Measurements from ENCODE around the gene FXYD2. TPM values are rescaled to one million over a fixed set of nuclear protein-coding genes. Genes with fewer than 3 reads are reported as not detected.

Gene FXYD2
- total RNA-seq, 3 donors from 2014 or later (not counting 1 experiment from before 2014, with no cell fraction given) = 0.75 to 0.78 TPM; not detected in 1

DNA sequence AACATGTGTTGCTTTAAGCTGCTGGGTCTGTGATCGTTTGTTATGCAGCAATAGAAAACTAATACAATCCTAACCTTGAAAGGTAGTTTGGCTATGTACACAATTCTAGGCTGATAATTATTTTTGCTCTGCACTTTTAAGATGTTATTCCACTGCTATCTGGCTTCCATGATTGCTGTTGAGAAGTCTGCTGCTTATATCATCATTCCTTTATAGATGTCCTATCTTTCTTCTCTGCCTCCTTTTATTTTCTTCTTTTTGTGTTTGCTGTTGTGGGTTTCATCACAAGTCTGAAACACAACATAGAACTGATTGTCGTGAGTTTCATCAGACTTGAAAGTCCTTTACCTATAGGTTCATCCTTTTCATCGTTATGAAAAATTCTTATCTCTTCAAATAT is 27.8 kb upstream of the FXYD2 start:
- no peaks in the 10 kb centered on the region for H3K36me3 ChIP-seq (ENCODE audit: control insufficient read depth, insufficient read depth, low read length)
- DNase-seq = no peak
- Mint-ChIP-seq H3K4me3 (no peak overlapping the region), H3K27ac (no peak overlapping the region), H3K27me3 (ENCODE audit: low read depth in 2 of 2) (peaks cover 28 to 31% of the 10 kb centered on the region in 2 donors), H3K36me3 (peaks cover 7% of the 10 kb centered on the region), H3K9me3 (no peaks in the 10 kb centered on the region), H3K4me1 (peaks cover 10 to 11% of the 10 kb centered on the region in 2 donors)
- H3K27me3 ChIP-seq (ENCODE audit: control insufficient read depth, insufficient read depth, low read length) = peaks cover 11% of the 10 kb centered on the region
- H3K4me3 ChIP-seq (ENCODE audit: low read length) = no peak overlapping the region
- H3K27ac ChIP-seq (ENCODE audit: low read length) = no peak overlapping the region
- no peak for ATAC-seq
- intact Hi-C loops (cut with micrococcal nuclease) = no loop called here
- H3K9me3 ChIP-seq (ENCODE audit: control insufficient read depth, insufficient read depth, low read length) = no peaks in the 10 kb centered on the region
- H3K4me1 ChIP-seq (ENCODE audit: control insufficient read depth, insufficient read depth, low read length) = peaks cover 12% of the 10 kb centered on the region
- TF ChIP-seq, protein P1, sequence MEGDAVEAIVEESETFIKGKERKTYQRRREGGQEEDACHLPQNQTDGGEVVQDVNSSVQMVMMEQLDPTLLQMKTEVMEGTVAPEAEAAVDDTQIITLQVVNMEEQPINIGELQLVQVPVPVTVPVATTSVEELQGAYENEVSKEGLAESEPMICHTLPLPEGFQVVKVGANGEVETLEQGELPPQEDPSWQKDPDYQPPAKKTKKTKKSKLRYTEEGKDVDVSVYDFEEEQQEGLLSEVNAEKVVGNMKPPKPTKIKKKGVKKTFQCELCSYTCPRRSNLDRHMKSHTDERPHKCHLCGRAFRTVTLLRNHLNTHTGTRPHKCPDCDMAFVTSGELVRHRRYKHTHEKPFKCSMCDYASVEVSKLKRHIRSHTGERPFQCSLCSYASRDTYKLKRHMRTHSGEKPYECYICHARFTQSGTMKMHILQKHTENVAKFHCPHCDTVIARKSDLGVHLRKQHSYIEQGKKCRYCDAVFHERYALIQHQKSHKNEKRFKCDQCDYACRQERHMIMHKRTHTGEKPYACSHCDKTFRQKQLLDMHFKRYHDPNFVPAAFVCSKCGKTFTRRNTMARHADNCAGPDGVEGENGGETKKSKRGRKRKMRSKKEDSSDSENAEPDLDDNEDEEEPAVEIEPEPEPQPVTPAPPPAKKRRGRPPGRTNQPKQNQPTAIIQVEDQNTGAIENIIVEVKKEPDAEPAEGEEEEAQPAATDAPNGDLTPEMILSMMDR (IDR thresholded peaks at IDR 0.05) = no peak
- 96% methylated on average over 2 of the region's 3 CpGs for WGBS (ENCODE audit: insufficient coverage)

DNA sequence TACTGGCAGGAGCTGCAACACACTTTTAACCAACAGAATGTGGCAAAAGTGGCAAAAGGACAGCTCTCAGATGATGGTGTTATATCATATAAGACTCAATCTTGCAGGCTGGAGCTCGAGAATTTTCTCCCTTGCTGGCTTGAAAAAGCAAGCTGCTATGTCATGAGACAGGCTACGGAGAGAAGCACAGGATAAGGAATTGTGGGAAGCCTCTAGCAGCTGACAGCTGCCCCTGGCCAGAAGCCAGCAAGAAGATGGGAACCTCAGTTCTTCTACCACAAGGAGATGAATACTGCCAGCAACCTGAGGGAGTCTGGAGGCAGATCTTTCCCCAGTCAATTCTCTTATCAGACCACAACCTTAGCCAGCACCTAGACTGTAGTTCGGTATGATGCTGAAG is 27.3 kb upstream of the FXYD2 start:
- Histone ChIP-seq H3K27ac (ENCODE audit: low read length) (no peak overlapping the region), H3K4me1 (ENCODE audit: control insufficient read depth, insufficient read depth, low read length) (peaks cover 12% of the 10 kb centered on the region), H3K9me3 (ENCODE audit: control insufficient read depth, insufficient read depth, low read length) (no peaks in the 10 kb centered on the region), H3K27me3 (ENCODE audit: control insufficient read depth, insufficient read depth, low read length) (peaks cover 11% of the 10 kb centered on the region), H3K36me3 (ENCODE audit: control insufficient read depth, insufficient read depth, low read length) (no peaks in the 10 kb centered on the region), H3K4me3 (ENCODE audit: low read length) (no peak overlapping the region)
- TF ChIP-seq, protein P1 (IDR thresholded peaks at IDR 0.05) = no peak
- Mint-ChIP-seq H3K4me1 (peaks cover 10 to 11% of the 10 kb centered on the region in 2 donors), H3K4me3 (no peak overlapping the region), H3K27ac (no peak overlapping the region), H3K36me3 (peaks cover 7% of the 10 kb centered on the region), H3K27me3 (ENCODE audit: low read depth in 2 of 2) (peaks cover 28 to 30% of the 10 kb centered on the region in 2 donors), H3K9me3 (no peaks in the 10 kb centered on the region)
- intact Hi-C loops (cut with micrococcal nuclease) = no loop called here
- DNase-seq (no peak), ATAC-seq (no peak)
- 64% methylated on average over 3 of the region's 3 CpGs for WGBS (ENCODE audit: insufficient coverage)

DNA sequence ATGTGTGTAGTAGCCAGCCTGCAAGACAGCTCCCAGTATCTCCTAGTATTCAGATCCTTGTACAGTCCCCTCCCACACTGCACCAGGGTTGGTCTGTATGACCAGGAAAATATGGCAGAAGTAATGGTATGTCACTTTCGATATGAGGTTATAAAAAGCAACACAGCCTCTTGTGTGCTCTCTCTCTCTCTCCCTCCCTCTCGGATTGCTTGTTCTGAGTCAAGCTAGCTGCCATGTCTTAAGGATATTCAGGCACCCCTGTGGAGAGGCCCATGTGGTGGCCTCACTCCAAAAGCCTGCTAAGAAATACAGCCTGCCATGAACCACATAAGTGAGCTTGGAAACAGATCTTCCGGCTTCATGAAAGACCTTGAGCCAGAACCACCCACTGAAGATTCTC is 26.6 kb upstream of the FXYD2 start:
- TF ChIP-seq, protein P1 (IDR thresholded peaks at IDR 0.05) = no peak
- WGBS (ENCODE audit: insufficient coverage) = 86% methylated on average over 3 of the region's 3 CpGs
- Histone ChIP-seq H3K4me3 (ENCODE audit: low read length) (no peak overlapping the region), H3K9me3 (ENCODE audit: control insufficient read depth, insufficient read depth, low read length) (no peaks in the 10 kb centered on the region), H3K36me3 (ENCODE audit: control insufficient read depth, insufficient read depth, low read length) (no peaks in the 10 kb centered on the region), H3K27ac (ENCODE audit: low read length) (no peak overlapping the region), H3K27me3 (ENCODE audit: control insufficient read depth, insufficient read depth, low read length) (peaks cover 11% of the 10 kb centered on the region), H3K4me1 (ENCODE audit: control insufficient read depth, insufficient read depth, low read length) (peaks cover 12% of the 10 kb centered on the region)
- Mint-ChIP-seq H3K36me3 (peaks cover 7% of the 10 kb centered on the region), H3K4me1 (peaks cover 10 to 11% of the 10 kb centered on the region in 2 donors), H3K27me3 (ENCODE audit: low read depth in 2 of 2) (peaks cover 26 to 28% of the 10 kb centered on the region in 2 donors), H3K27ac (no peak overlapping the region), H3K9me3 (no peaks in the 10 kb centered on the region), H3K4me3 (no peak overlapping the region)
- intact Hi-C loops (cut with micrococcal nuclease) = no loop called here
- no peak for ATAC-seq
- no peak for DNase-seq

DNA sequence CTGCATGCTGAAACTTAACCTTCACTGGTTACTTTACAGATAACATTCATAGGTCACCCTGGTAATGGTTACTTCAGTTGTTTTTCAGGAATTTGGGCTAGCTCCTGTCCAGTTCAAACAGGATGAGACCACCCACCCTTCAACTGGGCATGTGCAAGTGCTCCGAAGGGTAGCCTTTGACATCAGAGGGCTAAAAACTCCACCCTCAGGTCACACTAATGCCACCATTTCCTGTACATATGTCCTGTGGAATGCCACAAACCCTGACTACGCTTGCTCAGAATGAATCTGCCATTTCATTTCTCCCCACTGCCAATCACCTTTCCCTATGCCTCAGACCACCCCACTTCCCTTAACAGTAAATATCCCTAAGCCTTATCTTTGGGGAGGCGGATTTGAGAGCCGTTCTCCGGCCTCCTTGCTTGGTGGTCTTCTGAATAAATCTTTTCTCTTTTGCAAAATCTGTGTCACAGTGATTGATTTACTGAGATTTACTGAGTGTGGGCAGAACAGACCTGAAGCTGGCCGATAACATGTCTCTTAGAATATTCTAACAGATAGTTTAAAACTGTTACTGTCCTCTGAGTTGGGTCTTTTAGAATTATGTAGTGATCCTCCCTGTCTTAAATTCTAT is 25.4 kb upstream of the FXYD2 start:
- Mint-ChIP-seq H3K27ac (peak overlapping the region in 1 of 2 donors; percentile 32), H3K36me3 (peaks cover 7% of the 10 kb centered on the region), H3K27me3 (ENCODE audit: low read depth in 2 of 2) (peaks cover 20 to 28% of the 10 kb centered on the region in 2 donors), H3K4me1 (peaks cover 10 to 11% of the 10 kb centered on the region in 2 donors), H3K4me3 (peak overlapping the region; percentile 0), H3K9me3 (no peaks in the 10 kb centered on the region)
- DNase-seq (peak in 1 of 2 donors; percentile 26), ATAC-seq (peak; percentile 71 to 98 (median 85))
- H3K4me1 ChIP-seq (ENCODE audit: control insufficient read depth, insufficient read depth, low read length) = peaks cover 12% of the 10 kb centered on the region
- intact Hi-C loops (cut with micrococcal nuclease) = no loop called here
- peaks cover 11% of the 10 kb centered on the region for H3K27me3 ChIP-seq (ENCODE audit: control insufficient read depth, insufficient read depth, low read length)
- H3K36me3 ChIP-seq (ENCODE audit: control insufficient read depth, insufficient read depth, low read length) = no peaks in the 10 kb centered on the region
- no peak overlapping the region for H3K27ac ChIP-seq (ENCODE audit: low read length)
- 40% methylated on average over 6 of the region's 6 CpGs for WGBS (ENCODE audit: insufficient coverage)
- no peaks in the 10 kb centered on the region for H3K9me3 ChIP-seq (ENCODE audit: control insufficient read depth, insufficient read depth, low read length)
- H3K4me3 ChIP-seq (ENCODE audit: low read length) = no peak overlapping the region
- TF ChIP-seq, protein P1 (IDR thresholded peaks at IDR 0.05) = no peak

Data from natural killer cell (primary cell).